Activated naive CD4-positive, alpha-beta T cell treated with anti-CD3 and anti-CD28 coated beads for 36 hours (primary cell): ENCODE measurements around the gene TXN. TPM values are rescaled to one million over a fixed set of nuclear protein-coding genes. Genes with fewer than 3 reads are reported as not detected.
"Not testable (repeated sequence)": the region's sequence is repeated elsewhere in the genome, so short reads cannot be mapped to it uniquely, and the experiment has no call there.

Experiments used
- CTCF ChIA-PET: fragments of 350-600 bp; sonication (Branson Sonifier 250); formaldehyde crosslinking; loops from one replicate; lab custom pipeline; 2021; ENCODE audit warnings: antibody characterized with exemption; lab: Charles Lee
- DNase-seq: peaks from one replicate; pipeline ENCODE4 v3.0.0-alpha.2; 2020
- H3K27ac Mint-ChIP-seq: one replicate; pipeline ENCODE4 v1.8.0; 2021; ENCODE audit warnings: mild to moderate bottlenecking, mixed read lengths
- H3K27me3 Mint-ChIP-seq: one replicate; pipeline ENCODE4 v1.8.0; 2021; ENCODE audit warnings: low read depth, mixed read lengths
- H3K36me3 Mint-ChIP-seq: one replicate; pipeline ENCODE4 v1.8.0; 2021; ENCODE audit warnings: low read depth, mixed read lengths
- H3K4me1 Mint-ChIP-seq: one replicate; pipeline ENCODE4 v1.8.0; 2021; ENCODE audit warnings: low read depth, mixed read lengths
- H3K4me3 Mint-ChIP-seq: one replicate; pipeline ENCODE4 v1.8.0; 2021; ENCODE audit warnings: mild to moderate bottlenecking, moderate library complexity, mixed read lengths
- H3K9me3 Mint-ChIP-seq: one replicate; pipeline ENCODE4 v1.8.0; 2021; ENCODE audit warnings: mixed read lengths
- intact Hi-C: fragments of 100-400 bp; cut with micrococcal nuclease; formaldehyde crosslinking; loops from one replicate; pipeline ENCODE4 v1.15.1; 2023
- total RNA-seq, 2 experiments: library from RNA; stranded (reverse); gene quantifications; one replicate each; pipeline ENCODE4 v1.2.3, GENCODE V29; 2021

The TXN gene
- total RNA-seq, 2 experiments from 2014 or later: 460 to 475 TPM

GRCh38 chr9:110228321-110228720 is 28.0 kb downstream of the TXN start:
- Mint-ChIP-seq H3K27ac (no peak overlapping the region), H3K36me3 (no peaks in the 10 kb centered on the region), H3K4me3 (no peak overlapping the region), H3K4me1 (no peaks in the 10 kb centered on the region), H3K27me3 (no peaks in the 10 kb centered on the region), H3K9me3 (no peaks in the 10 kb centered on the region)
- intact Hi-C loops: no loop called here
- CTCF ChIA-PET: interaction anchor here (0.6 to 1.3 kb wide), 3 partner anchors 9 to 10 kb away, joined by 3 read pairs; no protein-coding TSS in a partner anchor
- no peak for DNase-seq

GRCh38 chr9:110224583-110224982 is 31.7 kb downstream of the TXN start:
- Mint-ChIP-seq H3K9me3 (no peaks in the 10 kb centered on the region), H3K4me3 (no peak overlapping the region), H3K36me3 (no peaks in the 10 kb centered on the region), H3K27ac (no peak overlapping the region), H3K27me3 (no peaks in the 10 kb centered on the region), H3K4me1 (no peaks in the 10 kb centered on the region)
- CTCF ChIA-PET: no interaction called here
- intact Hi-C loops: no loop called here
- no peak for DNase-seq

GRCh38 chr9:110220809-110221208 is 35.5 kb downstream of the TXN start:
- no peaks in the 10 kb centered on the region for H3K9me3 Mint-ChIP-seq
- no peak overlapping the region for H3K27ac Mint-ChIP-seq
- no peaks in the 10 kb centered on the region for H3K27me3 Mint-ChIP-seq
- H3K4me3 Mint-ChIP-seq: no peak overlapping the region
- DNase-seq: no peak
- intact Hi-C loops: no loop called here
- no peaks in the 10 kb centered on the region for H3K36me3 Mint-ChIP-seq
- CTCF ChIA-PET: interaction anchor here (0.6 to 1.1 kb wide), 5 partner anchors 34 to 643 kb away, joined by 3 to 4 read pairs (median 3); no protein-coding TSS in a partner anchor
- H3K4me1 Mint-ChIP-seq: no peaks in the 10 kb centered on the region

GRCh38 chr9:110217656-110218099 is 38.6 kb downstream of the TXN start:
- intact Hi-C loops: loop anchor here (1.0 to 2.0 kb wide), 4 partner anchors 34 to 777 kb away; no protein-coding TSS in a partner anchor
- Mint-ChIP-seq H3K9me3 (no peaks in the 10 kb centered on the region), H3K4me3 (no peak overlapping the region), H3K27me3 (no peaks in the 10 kb centered on the region), H3K27ac (no peak overlapping the region), H3K36me3 (no peaks in the 10 kb centered on the region), H3K4me1 (no peaks in the 10 kb centered on the region)
- no peak for DNase-seq
- CTCF ChIA-PET: interaction anchor here (0.6 to 2.6 kb wide), 11 partner anchors 10 to 643 kb away, joined by 3 to 14 read pairs (median 3); no protein-coding TSS in a partner anchor

- Mint-ChIP-seq H3K27ac (no peak overlapping the region), H3K27me3 (no peaks in the 10 kb centered on the region), H3K4me1 (no peaks in the 10 kb centered on the region), H3K4me3 (no peak overlapping the region), H3K9me3 (no peaks in the 10 kb centered on the region), H3K36me3 (no peaks in the 10 kb centered on the region)
- intact Hi-C loops: no loop called here
- CTCF ChIA-PET: interaction anchor here (0.9 to 1.6 kb wide), 3 partner anchors 17 to 36 kb away, joined by 3 to 7 read pairs (median 3); no protein-coding TSS in a partner anchor
- no peak for DNase-seq
Measured at GRCh38 chr9:110214586-110215355, 41.5 kb downstream of the TXN start.

GRCh38 chr9:110214090-110214489 is 42.2 kb downstream of the TXN start:
- H3K27ac Mint-ChIP-seq: no peak overlapping the region
- CTCF ChIA-PET: interaction anchor here (0.5 to 1.6 kb wide), 5 partner anchors 12 to 101 kb away, joined by 3 to 7 read pairs (median 4); no protein-coding TSS in a partner anchor
- no peaks in the 10 kb centered on the region for H3K36me3 Mint-ChIP-seq
- H3K27me3 Mint-ChIP-seq: no peaks in the 10 kb centered on the region
- no peaks in the 10 kb centered on the region for H3K4me1 Mint-ChIP-seq
- H3K9me3 Mint-ChIP-seq: no peaks in the 10 kb centered on the region
- intact Hi-C loops: no loop called here
- H3K4me3 Mint-ChIP-seq: no peak overlapping the region
- DNase-seq: no peak

GRCh38 chr9:110213413-110214044 is 42.8 kb downstream of the TXN start:
- CTCF ChIA-PET: interaction anchor here (0.5 to 1.6 kb wide), 5 partner anchors 12 to 310 kb away, joined by 3 to 6 read pairs (median 3); no protein-coding TSS in a partner anchor
- Mint-ChIP-seq H3K27me3 (no peaks in the 10 kb centered on the region), H3K4me3 (no peak overlapping the region), H3K4me1 (no peaks in the 10 kb centered on the region), H3K9me3 (no peaks in the 10 kb centered on the region), H3K36me3 (no peaks in the 10 kb centered on the region), H3K27ac (no peak overlapping the region)
- intact Hi-C loops: no loop called here
- no peak for DNase-seq

GRCh38 chr9:110208031-110208430 is 48.3 kb downstream of the TXN start, which contains the start of gene C9orf152:
Gene C9orf152 (minus strand): TSS chr9:110208159. CDS start chr9:110207579, 580 bp downstream.
- Mint-ChIP-seq H3K27me3 (no peaks in the 10 kb centered on the region), H3K4me1 (no peaks in the 10 kb centered on the region), H3K36me3 (no peaks in the 10 kb centered on the region), H3K27ac (no peak within 1 kb of the TSS), H3K9me3 (no peaks in the 10 kb centered on the region), H3K4me3 (no peak within 1 kb of the TSS)
- intact Hi-C loops: no loop called here
- no peak for DNase-seq
- CTCF ChIA-PET: interaction anchor here (0.6 to 0.8 kb wide), 3 partner anchors 11 to 281 kb away, joined by 3 to 4 read pairs (median 4); no protein-coding TSS in a partner anchor

GRCh38 chr9:110207071-110207641 is 49.2 kb downstream of the TXN start:
- no peak for DNase-seq
- Mint-ChIP-seq H3K36me3 (no peaks in the 10 kb centered on the region), H3K27me3 (no peaks in the 10 kb centered on the region), H3K4me1 (no peaks in the 10 kb centered on the region), H3K9me3 (no peaks in the 10 kb centered on the region), H3K4me3 (no peak overlapping the region), H3K27ac (no peak overlapping the region)
- intact Hi-C loops: no loop called here
- CTCF ChIA-PET: interaction anchor here (0.8 kb wide), 1 partner anchor 23 kb away, joined by 4 read pairs; no protein-coding TSS in a partner anchor

- H3K27ac Mint-ChIP-seq: no peak overlapping the region
- intact Hi-C loops: no loop called here
Measured at GRCh38 chr9:110206389-110206788, 49.9 kb downstream of the TXN start.

GRCh38 chr9:110205612-110206011 is 50.7 kb downstream of the TXN start:
- H3K36me3 Mint-ChIP-seq, H3K4me1 Mint-ChIP-seq, H3K9me3 Mint-ChIP-seq, DNase-seq, H3K27ac Mint-ChIP-seq, intact Hi-C loops, H3K27me3 Mint-ChIP-seq, H3K4me3 Mint-ChIP-seq: not testable (repeated sequence)
- CTCF ChIA-PET: interaction anchor here (1.4 to 2.4 kb wide), 2 partner anchors 12 to 22 kb away, joined by 4 to 7 read pairs; no protein-coding TSS in a partner anchor

More at GRCh38 chr9:110206389-110206788, 49.9 kb downstream of the TXN start:
- Mint-ChIP-seq H3K4me1 (no peaks in the 10 kb centered on the region), H3K36me3 (no peaks in the 10 kb centered on the region), H3K9me3 (no peaks in the 10 kb centered on the region), H3K4me3 (no peak overlapping the region), H3K27me3 (no peaks in the 10 kb centered on the region)
- no peak for DNase-seq
- CTCF ChIA-PET: no interaction called here

GRCh38 chr9:110202232-110202631 is 54.1 kb downstream of the TXN start:
- no peak overlapping the region for H3K27ac Mint-ChIP-seq

More at GRCh38 chr9:110202232-110202631, 54.1 kb downstream of the TXN start:
- Mint-ChIP-seq H3K9me3 (no peaks in the 10 kb centered on the region), H3K36me3 (no peaks in the 10 kb centered on the region), H3K27me3 (peaks cover 2% of the 10 kb centered on the region), H3K4me1 (no peaks in the 10 kb centered on the region), H3K4me3 (no peak overlapping the region)
- intact Hi-C loops: no loop called here
- no peak for DNase-seq
- CTCF ChIA-PET: interaction anchor here (0.7 kb wide), 1 partner anchor 11 kb away, joined by 4 read pairs; no protein-coding TSS in a partner anchor
